ENCODE results near the gene ACIN1. TPM values are rescaled to one million over a fixed set of nuclear protein-coding genes. Genes with fewer than 3 reads are reported as not detected.
"Not testable (repeated sequence)": the region's sequence is repeated elsewhere in the genome, so short reads cannot be mapped to it uniquely, and the experiment has no call there.

Gene ACIN1
- total RNA-seq, 2 donors from 2014 or later, result 187 to 214 TPM

DNA sequence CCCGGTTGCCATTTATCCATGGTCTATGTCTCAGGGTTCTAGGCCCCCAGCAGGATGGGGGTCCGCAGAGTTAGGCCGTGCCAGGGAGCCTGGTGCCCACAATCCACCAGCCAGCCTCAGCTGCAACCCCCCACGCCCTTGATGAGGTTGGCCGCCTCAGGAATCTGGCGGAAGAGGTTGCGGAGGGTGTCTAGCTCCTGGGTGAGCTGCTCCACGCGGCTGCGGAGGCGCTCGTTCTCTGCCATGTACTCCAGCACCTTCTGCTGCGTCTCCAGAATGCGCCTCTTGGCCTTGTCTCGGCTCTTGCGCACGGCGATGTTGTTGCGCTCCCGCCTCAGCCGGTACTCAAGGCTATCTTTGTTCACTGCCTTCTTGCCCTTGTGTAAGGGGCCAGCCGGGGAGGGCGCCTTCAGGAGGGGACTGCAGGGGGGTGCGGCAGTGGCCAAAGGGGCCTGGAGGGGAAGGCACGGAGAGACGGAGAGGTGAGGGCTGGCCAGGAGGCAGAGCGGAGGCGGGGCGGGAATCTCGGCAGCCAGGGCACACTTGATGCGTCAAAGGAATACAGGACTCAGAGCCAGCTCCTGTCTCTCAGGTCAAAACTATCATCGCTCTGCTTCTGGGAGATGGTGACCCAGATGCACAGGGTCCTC lies 22.6 kb upstream of the ACIN1 start:
- no peaks in the 10 kb centered on the region for H3K36me3 Mint-ChIP-seq (ENCODE audit: low read depth)
- no peaks in the 10 kb centered on the region for H3K9me3 Mint-ChIP-seq
- H3K27me3 Mint-ChIP-seq, result peaks cover 6% of the 10 kb centered on the region
- ATAC-seq (replicated peaks), result no peak
- peak overlapping the region; percentile 58 for H3K27ac Mint-ChIP-seq
- no peak overlapping the region for H3K4me3 Mint-ChIP-seq
- peaks cover 15% of the 10 kb centered on the region for H3K4me1 Mint-ChIP-seq

DNA sequence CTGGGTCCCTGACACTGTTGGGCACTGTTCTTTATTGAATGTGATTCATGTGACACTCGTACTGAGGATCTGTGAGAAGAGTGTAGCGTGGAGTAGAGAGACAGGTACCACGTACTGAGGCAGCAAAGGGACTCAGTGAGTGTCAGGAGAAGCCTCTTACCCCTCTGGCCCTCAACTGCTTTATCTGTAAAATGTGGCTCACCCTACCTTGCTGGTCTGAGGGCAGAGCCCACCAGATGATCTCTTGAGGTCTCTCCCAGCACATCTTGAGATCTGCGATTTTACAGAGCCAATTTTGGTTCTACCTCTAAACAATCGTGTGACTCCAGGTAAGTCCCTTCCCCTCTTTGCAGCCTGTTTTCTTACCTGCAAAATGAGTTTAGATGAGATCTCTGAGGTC lies 21.0 kb upstream of the ACIN1 start:
- H3K4me3 Mint-ChIP-seq, result no peak overlapping the region
- H3K27me3 Mint-ChIP-seq, result peaks cover 6% of the 10 kb centered on the region
- no peak for ATAC-seq (replicated peaks)
- H3K4me1 Mint-ChIP-seq, result peaks cover 9% of the 10 kb centered on the region
- no peaks in the 10 kb centered on the region for H3K36me3 Mint-ChIP-seq (ENCODE audit: low read depth)
- no peaks in the 10 kb centered on the region for H3K9me3 Mint-ChIP-seq
- H3K27ac Mint-ChIP-seq, result no peak overlapping the region

DNA sequence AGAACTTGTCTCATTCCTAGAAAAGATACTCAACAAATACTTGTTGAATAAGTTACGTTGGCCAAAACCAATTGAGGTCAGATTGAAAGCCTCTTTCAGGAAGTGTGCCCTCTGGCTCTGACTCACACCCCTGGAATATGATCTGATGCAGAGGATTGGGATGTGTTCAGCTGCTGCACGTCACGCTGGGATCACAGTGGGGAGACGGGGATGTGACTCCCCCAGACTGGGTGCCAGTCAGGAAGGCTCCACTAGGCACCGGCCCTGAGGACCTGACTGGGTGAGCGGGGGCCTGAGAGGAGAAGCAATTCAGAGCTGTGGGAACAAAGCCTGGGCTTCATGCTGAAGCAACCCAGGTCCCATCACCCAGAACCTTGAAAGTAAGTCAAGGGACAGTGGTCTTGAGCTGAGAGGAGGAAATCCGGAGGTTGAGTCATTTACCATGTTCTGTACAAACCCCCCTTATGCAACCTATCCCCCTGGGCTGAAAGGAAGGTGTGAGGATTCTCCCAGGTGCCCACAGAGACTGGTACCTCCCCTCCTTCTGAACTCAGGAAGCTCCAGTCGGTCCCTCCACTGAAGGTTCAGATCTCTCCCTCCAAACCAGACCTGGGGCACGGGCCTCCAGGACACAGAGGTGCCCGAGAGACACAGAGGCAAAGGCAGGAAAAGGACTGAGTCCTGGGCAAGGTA lies 20.2 kb upstream of the ACIN1 start:
- Mint-ChIP-seq H3K27ac (peak overlapping the region; percentile 29), H3K27me3 (peaks cover 6% of the 10 kb centered on the region), H3K4me3 (no peak overlapping the region), H3K4me1 (peaks cover 5% of the 10 kb centered on the region), H3K36me3 (ENCODE audit: low read depth) (no peaks in the 10 kb centered on the region), H3K9me3 (no peaks in the 10 kb centered on the region)
- peak; percentile 64 for ATAC-seq (replicated peaks)

DNA sequence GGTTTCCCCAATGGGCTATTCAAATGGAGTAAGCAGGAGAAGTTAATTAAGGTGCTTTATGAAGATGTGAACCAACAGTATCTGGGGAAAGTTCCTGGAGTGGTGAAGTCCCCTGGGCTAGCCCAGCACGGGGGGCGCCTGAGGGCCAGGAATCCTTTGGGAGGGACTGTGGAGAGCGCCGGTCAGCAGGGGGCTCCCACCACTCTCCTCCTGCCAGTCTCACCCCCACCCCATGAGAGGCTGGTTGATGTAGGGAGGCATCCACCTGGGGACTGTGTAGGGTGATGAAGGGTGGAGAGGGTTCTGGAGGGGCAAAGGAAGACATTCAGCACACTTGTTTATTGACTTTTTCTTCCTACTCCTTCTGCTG lies 19.7 kb upstream of the ACIN1 start:
- Mint-ChIP-seq H3K4me3 (no peak overlapping the region), H3K4me1 (peaks cover 5% of the 10 kb centered on the region), H3K27ac (peak overlapping the region; percentile 29), H3K9me3 (no peaks in the 10 kb centered on the region), H3K27me3 (peaks cover 6% of the 10 kb centered on the region), H3K36me3 (ENCODE audit: low read depth) (no peaks in the 10 kb centered on the region)
- no peak for ATAC-seq (replicated peaks)

DNA sequence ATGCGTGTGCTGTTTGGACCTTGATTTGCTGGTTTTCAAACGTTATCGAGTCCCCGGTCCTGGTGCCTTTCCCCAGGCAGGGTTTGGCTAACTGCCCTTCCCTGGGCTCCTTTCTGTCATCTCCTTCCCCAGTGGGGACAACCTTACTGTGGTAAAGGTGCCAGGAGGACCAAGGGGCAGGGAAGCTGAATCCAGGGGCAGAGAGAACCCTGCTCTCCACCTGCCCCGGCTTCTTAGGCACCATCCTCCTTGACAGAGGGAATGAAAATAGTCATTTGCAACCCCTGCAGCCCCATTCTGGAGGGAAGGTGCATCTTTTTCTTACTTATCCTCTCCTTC lies 19.2 kb upstream of the ACIN1 start:
- Mint-ChIP-seq H3K4me1 (peaks cover 5% of the 10 kb centered on the region), H3K9me3 (no peaks in the 10 kb centered on the region), H3K27ac (no peak overlapping the region), H3K4me3 (no peak overlapping the region), H3K27me3 (peaks cover 6% of the 10 kb centered on the region), H3K36me3 (ENCODE audit: low read depth) (no peaks in the 10 kb centered on the region)
- ATAC-seq (replicated peaks), result no peak

DNA sequence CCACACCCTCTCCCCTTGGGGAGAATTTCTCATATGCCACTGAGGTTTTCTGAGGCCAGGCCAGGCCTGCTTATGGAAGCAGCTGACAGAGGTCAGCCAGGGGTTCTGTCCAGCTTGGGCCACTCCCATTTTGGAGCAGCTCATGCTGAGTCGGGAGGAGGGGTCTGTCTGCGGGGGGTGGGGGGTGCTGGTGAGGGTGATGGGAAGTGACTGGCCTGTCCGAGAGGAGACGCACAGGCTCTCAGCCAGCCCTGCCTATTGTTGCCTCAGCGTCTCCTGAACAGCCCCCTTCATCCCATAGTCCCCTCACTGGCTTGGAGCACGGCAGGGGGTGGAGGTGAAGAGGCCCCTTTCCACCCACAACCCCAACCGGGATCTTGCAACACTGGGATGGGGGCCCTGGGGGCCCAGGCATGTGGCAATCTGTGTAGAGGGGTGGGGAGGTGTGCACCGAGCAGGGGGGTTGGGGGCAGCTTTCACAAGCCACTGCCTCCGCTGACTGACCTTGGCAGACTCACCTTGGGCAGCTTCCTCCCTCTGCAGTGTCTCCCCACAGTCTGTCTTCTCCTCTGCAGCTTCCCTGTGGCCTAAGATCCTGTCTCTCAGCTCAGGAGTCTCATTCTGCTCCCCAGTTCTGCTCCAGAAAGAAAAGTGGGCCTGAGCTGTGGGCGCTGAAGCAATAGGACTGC lies 18.6 kb upstream of the ACIN1 start:
- no peak for ATAC-seq (replicated peaks)
- Mint-ChIP-seq H3K27ac (no peak overlapping the region), H3K4me1 (peaks cover 5% of the 10 kb centered on the region), H3K4me3 (no peak overlapping the region), H3K36me3 (ENCODE audit: low read depth) (no peaks in the 10 kb centered on the region), H3K27me3 (peaks cover 6% of the 10 kb centered on the region), H3K9me3 (no peaks in the 10 kb centered on the region)

DNA sequence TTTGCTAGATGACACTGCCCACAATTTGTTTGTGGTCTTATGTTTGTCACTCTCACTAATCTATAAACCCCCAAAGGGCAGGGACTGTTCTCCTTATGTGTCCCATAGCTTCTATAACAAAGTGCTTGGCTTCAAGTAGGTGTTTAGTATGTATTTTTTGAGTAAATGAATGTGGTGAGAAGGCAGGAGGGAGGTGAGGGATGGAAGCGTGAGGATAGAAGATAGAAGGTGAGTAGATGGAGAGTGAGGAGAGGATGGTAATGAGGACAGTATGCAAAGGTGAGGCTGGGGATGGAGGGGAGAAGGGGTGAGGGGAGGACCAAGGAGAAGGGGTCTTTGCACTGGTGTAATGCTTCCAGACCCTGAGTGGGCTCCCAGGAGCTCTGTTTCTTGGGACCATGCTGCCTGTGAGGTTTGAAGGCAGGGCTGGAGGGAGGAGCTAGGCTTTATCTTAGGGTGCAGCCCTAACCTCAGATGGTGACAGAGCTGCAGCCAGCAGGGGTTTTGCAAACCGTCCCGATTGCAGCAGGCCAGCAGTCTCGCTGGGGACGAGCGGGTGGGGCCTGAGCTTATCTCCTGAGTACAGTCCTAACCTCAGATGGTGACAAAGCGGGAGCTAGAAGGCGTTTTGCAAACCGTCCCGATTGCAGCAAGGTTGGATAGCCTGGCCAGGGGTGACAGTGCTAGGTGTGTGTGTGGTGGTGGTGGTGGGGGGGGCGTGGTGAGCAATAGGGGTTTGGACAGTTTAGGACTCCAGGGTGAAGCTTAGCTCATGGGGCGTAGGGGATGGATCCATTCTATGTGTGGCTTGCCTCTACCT lies 17.6 kb upstream of the ACIN1 start:
- peaks cover 6% of the 10 kb centered on the region for H3K27me3 Mint-ChIP-seq
- H3K36me3 Mint-ChIP-seq (ENCODE audit: low read depth), result no peaks in the 10 kb centered on the region
- no peaks in the 10 kb centered on the region for H3K9me3 Mint-ChIP-seq
- H3K4me1 Mint-ChIP-seq, result peaks cover 5% of the 10 kb centered on the region
- no peak overlapping the region for H3K4me3 Mint-ChIP-seq
- H3K27ac Mint-ChIP-seq, result no peak overlapping the region
- no peak for ATAC-seq (replicated peaks)

DNA sequence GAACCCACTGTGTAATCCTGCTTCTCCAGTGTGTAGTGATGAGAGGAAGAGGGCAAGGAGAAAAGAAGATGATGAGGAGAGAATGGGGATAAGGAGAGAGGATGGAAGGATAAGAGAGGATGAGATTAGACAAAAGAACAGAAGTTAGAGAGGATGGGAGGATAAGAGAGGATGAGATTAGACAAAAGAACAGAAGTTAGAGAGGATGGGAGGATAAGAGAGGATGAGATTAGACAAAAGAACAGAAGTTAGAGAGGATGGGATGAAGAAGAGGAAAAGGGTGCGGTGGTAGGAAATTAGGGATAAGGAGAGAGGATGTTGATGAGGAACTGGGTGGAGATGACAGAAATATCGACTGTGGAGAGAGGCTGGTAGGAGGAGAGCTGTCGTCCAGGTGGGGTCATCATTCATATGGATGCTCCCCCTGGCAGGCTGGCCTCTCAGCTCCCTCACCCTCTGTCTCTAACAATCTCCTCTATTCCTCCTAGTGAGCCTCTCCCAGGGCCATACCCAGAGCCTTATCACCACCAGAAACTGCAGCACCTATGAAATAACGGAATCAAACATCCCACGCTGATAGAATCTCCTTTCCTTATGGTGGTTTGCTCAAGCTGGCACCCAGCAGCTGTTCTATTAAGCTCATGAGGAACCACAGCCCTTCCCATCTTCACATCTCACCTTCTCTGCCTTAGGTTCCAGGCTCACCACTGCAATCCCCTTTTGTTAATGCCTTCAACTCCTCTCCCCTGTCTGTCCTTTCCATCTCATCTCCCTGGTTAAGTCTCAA lies 15.8 kb upstream of the ACIN1 start:
- H3K27me3 Mint-ChIP-seq, result peaks cover 6% of the 10 kb centered on the region
- H3K4me1 Mint-ChIP-seq, result peaks cover 5% of the 10 kb centered on the region
- no peaks in the 10 kb centered on the region for H3K36me3 Mint-ChIP-seq (ENCODE audit: low read depth)

DNA sequence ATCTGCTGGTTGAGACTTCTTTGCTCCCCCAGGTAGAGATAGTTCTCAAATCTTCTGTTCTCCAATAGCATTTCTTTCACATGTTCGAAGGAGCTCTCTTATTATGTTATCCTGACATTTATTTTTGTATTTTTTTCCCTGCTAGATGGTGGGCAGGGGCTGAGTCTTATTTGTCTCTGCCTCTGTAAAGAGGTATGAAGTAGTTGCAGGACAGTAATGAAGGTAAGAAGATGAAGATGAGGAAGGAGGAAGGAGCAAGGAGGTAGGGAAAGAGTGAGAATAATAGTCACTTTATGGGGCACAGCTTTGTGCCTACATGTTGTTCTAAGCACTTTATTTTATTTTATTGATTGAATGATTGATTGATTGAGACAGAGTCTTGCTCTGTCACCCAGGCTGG lies 14.8 kb upstream of the ACIN1 start:
- no peaks in the 10 kb centered on the region for H3K36me3 Mint-ChIP-seq (ENCODE audit: low read depth)
- no peaks in the 10 kb centered on the region for H3K9me3 Mint-ChIP-seq
- peaks cover under 1% of the 10 kb centered on the region for H3K4me1 Mint-ChIP-seq
- H3K4me3 Mint-ChIP-seq, result no peak overlapping the region
- H3K27ac Mint-ChIP-seq, result no peak overlapping the region
- no peak for ATAC-seq (replicated peaks)
- H3K27me3 Mint-ChIP-seq, result peaks cover 3% of the 10 kb centered on the region

More for the DNA sequence above, 15.8 kb upstream of the ACIN1 start:
- H3K9me3 Mint-ChIP-seq, result no peaks in the 10 kb centered on the region
- no peak for ATAC-seq (replicated peaks)
- no peak overlapping the region for H3K27ac Mint-ChIP-seq
- H3K4me3 Mint-ChIP-seq, result no peak overlapping the region

DNA sequence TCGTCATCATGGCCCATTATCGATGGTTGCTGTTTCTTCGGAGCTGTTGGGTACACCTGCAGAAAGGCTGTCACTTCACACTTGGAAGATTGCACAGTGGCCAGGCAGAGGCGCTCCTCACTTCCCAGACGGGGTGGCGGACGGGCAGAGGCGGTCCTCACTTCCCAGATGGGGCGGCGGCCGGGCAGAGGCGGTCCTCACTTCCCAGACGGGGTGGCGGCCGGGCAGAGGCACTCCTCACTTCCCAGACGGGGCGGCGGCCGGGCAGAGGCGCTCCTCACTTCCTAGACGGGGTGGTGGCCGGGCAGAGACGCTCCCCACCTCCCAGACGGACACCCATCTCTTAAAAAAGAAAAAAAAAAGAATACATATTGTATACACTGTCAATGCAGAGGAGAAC lies 13.2 kb upstream of the ACIN1 start:
- H3K4me3 Mint-ChIP-seq; H3K36me3 Mint-ChIP-seq (ENCODE audit: low read depth); H3K4me1 Mint-ChIP-seq; ATAC-seq (replicated peaks); H3K27ac Mint-ChIP-seq; H3K9me3 Mint-ChIP-seq; H3K27me3 Mint-ChIP-seq: not testable (repeated sequence)

DNA sequence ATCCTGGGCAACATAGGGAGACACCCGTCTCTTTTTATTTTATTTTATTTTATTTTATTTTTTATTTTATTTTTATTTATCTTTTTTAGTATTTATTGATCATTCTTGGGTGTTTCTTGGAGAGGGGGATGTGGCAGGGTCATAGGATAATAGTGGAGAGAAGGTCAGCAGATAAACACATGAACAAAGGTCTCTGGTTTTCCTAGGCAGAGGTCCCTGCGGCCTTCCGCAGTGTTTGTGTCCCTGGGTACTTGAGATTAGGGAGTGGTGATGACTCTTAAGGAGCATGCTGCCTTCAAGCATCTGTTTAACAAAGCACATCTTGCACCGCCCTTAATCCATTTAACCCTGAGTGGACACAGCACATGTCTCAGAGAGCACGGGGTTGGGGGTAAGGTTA lies 12.7 kb upstream of the ACIN1 start:
- not testable (repeated sequence) for H3K27ac Mint-ChIP-seq; H3K36me3 Mint-ChIP-seq (ENCODE audit: low read depth); H3K4me1 Mint-ChIP-seq; ATAC-seq (replicated peaks); H3K27me3 Mint-ChIP-seq; H3K4me3 Mint-ChIP-seq; H3K9me3 Mint-ChIP-seq

DNA sequence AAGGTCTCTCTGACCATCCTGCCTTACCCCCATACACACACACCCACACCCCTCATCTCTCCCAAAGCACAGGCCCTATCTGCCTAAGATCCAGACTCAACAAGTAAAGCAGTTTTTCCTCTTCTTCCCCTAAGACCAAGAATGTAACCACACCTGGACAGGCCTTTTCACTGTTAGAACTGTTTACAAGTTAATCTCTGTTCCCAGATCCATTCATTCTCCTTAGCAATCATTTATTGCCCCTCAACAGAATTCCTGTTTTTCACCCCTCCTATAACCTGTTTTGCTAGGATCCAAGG lies 11.8 kb upstream of the ACIN1 start:
- Mint-ChIP-seq H3K4me1 (no peaks in the 10 kb centered on the region), H3K4me3 (no peak overlapping the region), H3K27me3 (no peaks in the 10 kb centered on the region), H3K9me3 (no peaks in the 10 kb centered on the region), H3K36me3 (ENCODE audit: low read depth) (no peaks in the 10 kb centered on the region), H3K27ac (peak overlapping the region; percentile 0)
- no peak for ATAC-seq (replicated peaks)

DNA sequence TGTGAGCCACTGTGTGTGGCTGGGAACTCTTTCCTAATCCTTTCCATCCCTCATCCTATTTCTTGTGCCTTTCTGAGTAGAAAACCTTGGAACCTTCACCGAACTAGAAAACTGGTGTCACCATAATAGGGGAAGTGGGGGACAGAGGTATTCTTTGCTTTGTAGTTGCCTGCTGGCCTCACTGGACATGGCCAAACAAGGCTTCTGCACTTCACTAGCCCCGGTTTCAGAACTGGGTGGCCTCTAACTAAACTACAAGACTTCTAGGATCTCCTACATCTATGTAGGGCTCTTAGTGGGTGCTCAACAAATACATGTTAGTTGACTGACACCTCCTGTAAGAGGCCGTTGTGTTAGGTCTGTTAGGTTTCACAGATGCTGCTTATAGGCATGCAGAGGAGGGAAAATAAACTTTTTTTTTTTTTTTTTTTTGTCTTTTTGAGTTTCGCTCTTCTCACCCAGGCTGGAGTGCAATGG lies 10.4 kb upstream of the ACIN1 start:
- Mint-ChIP-seq H3K4me3 (no peak overlapping the region), H3K27ac (no peak overlapping the region), H3K36me3 (ENCODE audit: low read depth) (no peaks in the 10 kb centered on the region), H3K9me3 (no peaks in the 10 kb centered on the region), H3K27me3 (no peaks in the 10 kb centered on the region), H3K4me1 (no peaks in the 10 kb centered on the region)
- no peak for ATAC-seq (replicated peaks)
